ENCODE results near the gene HMGXB3.
A peak's percentile ranks its signal among the peaks of the same experiment; 100 is the strongest.
"Not testable (repeated sequence)": the region's sequence is repeated elsewhere in the genome, so short reads cannot be mapped to it uniquely, and the experiment has no call there.

HMGXB3 gene

GRCh38 chr5:150068961-150069645 lies 68.6 kb downstream of the HMGXB3 start:
- DNase-seq (ENCODE audit: low read depth in 2 of 2), result no peak

GRCh38 chr5:150069672-150070627 lies 69.4 kb downstream of the HMGXB3 start:
- DNase-seq (ENCODE audit: low read depth in 2 of 2), result no peak

GRCh38 chr5:150070821-150071220 lies 70.3 kb downstream of the HMGXB3 start:
- no peak for DNase-seq (ENCODE audit: low read depth in 2 of 2)

- DNase-seq (ENCODE audit: low read depth in 2 of 2), result no peak
Observed at GRCh38 chr5:150073086-150073625, 72.6 kb downstream of the HMGXB3 start.

- DNase-seq (ENCODE audit: low read depth in 2 of 2), result no peak
Observed at GRCh38 chr5:150073677-150074076, 73.1 kb downstream of the HMGXB3 start.

GRCh38 chr5:150075233-150075632 lies 74.7 kb downstream of the HMGXB3 start:
- no peak for DNase-seq (ENCODE audit: low read depth in 2 of 2)

GRCh38 chr5:150075806-150076205 lies 75.3 kb downstream of the HMGXB3 start:
- DNase-seq (ENCODE audit: low read depth in 2 of 2), result no peak

GRCh38 chr5:150077060-150077459 lies 76.5 kb downstream of the HMGXB3 start:
- DNase-seq (ENCODE audit: low read depth in 2 of 2), result no peak

GRCh38 chr5:150077996-150078801 lies 77.7 kb downstream of the HMGXB3 start:
- no peak for DNase-seq (ENCODE audit: low read depth in 2 of 2)

GRCh38 chr5:150078802-150079689 lies 78.5 kb downstream of the HMGXB3 start:
- DNase-seq (ENCODE audit: low read depth in 2 of 2), result no peak

- no peak for DNase-seq (ENCODE audit: low read depth in 2 of 2)
Observed at GRCh38 chr5:150079909-150080461, 79.4 kb downstream of the HMGXB3 start.

- no peak for DNase-seq (ENCODE audit: low read depth in 2 of 2)
Observed at GRCh38 chr5:150080696-150081435, 80.3 kb downstream of the HMGXB3 start.

- peak in 1 of 2 donors; percentile 19 for DNase-seq (ENCODE audit: low read depth in 2 of 2)
Observed at GRCh38 chr5:150081541-150082283, 81.2 kb downstream of the HMGXB3 start.

GRCh38 chr5:150082374-150082773 lies 81.8 kb downstream of the HMGXB3 start:
- DNase-seq (ENCODE audit: low read depth in 2 of 2), result no peak

GRCh38 chr5:150082889-150083288 lies 82.3 kb downstream of the HMGXB3 start:
- no peak for DNase-seq (ENCODE audit: low read depth in 2 of 2)

GRCh38 chr5:150084754-150085153 lies 84.2 kb downstream of the HMGXB3 start:
- DNase-seq (ENCODE audit: low read depth in 2 of 2), result not testable (repeated sequence)

- no peak for DNase-seq (ENCODE audit: low read depth in 2 of 2)
Observed at GRCh38 chr5:150085191-150085912, 84.8 kb downstream of the HMGXB3 start.
